ENCODE data around the gene ITM2B.
A peak's percentile ranks its signal among the peaks of the same experiment; 100 is the strongest.

The ITM2B gene

GRCh38 chr13:48260970-48261369 is 28.0 kb downstream of the ITM2B start:
- no peak for DNase-seq (ENCODE audit: low read depth)

- no peak for DNase-seq (ENCODE audit: low read depth)
Observed at GRCh38 chr13:48263196-48263595, 30.2 kb downstream of the ITM2B start.

- DNase-seq (ENCODE audit: low read depth), result no peak
Observed at GRCh38 chr13:48264058-48264457, 31.1 kb downstream of the ITM2B start.

- no peak for DNase-seq (ENCODE audit: low read depth)
Observed at GRCh38 chr13:48265217-48265815, 32.3 kb downstream of the ITM2B start.

GRCh38 chr13:48266150-48266549 is 33.1 kb downstream of the ITM2B start:
- DNase-seq (ENCODE audit: low read depth), result no peak

DNA sequence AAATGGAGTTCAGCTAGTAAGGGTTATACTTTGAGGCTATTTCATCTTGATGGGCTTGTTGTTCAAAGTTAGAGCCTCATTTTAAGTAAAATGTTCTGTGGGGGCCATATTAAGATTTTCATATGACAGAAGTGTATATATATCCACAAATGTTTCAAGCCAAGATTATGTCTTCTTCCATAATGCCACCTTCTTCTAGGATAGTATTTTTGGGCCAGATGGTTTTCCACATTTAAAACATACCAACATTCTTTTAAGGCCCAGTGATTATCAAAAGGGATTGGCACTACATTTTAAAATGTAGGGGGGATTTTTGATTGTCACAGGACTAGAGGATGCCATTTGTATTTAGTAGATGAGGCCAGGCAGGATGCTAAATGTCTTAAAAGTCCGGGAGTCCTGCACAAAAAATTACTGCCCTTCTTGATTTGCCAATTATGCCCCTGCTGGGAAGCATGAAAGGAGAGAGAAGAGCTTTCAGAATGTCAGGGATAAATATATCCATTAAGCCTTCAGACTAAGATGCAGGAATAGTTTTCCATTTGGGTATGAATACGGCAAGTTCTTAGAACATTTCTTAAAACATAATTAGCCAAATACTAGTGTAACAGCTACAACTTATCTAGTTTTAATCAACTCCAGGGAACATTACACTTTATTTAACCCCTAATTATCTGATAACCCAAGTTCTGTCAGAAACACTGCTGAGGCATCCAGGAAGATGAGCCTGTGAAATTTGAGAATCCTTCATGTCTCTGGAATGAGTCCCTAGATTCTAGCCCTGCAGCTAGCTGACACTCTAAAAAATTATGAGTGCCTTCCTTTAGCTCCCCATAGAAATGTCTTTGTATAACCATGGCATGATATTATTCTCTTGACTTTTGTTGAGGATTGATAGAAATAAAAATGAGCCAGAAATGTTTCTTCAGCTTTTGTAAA is 34.0 kb downstream of the ITM2B start:
- no peak for DNase-seq (ENCODE audit: low read depth)

DNA sequence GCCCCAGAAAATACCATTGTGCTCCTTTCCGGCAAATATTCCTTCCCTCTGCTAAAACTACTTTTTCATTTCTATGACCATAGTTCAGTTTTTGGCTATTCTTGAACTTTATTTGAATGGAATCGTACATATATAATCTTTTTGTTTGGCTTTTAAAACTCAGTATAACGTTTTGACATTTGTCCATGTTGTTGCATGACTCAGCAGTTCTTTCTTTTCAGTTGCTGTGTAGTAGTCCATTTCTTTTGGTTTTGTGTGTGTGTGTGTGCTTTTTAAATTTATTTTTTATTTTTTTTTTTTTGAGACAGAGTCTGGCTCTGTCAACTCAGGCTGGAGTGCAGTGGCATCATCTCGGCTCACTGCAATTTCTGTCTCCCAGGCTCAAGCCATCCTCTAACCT is 35.0 kb downstream of the ITM2B start:
- no peak for DNase-seq (ENCODE audit: low read depth)

DNA sequence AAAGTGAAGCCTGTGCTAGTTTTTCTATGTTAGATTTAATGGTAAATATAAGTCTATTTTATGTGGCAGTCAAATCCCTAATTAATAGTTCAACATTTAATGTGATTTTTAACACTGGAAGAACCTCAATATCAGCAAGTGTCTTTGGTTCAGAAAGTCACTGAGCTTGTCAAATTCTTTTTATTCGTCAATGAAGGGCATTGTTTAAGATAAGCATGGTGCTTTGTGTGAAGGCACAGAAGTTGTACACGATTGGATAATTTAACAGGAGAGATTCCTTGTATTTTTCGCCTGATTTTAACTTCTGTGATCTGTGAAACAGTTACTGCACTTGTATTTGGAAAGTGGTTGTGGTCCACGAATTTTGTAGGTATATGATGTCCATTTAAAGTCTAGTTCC is 40.3 kb downstream of the ITM2B start:
- DNase-seq (ENCODE audit: low read depth), result no peak

DNA sequence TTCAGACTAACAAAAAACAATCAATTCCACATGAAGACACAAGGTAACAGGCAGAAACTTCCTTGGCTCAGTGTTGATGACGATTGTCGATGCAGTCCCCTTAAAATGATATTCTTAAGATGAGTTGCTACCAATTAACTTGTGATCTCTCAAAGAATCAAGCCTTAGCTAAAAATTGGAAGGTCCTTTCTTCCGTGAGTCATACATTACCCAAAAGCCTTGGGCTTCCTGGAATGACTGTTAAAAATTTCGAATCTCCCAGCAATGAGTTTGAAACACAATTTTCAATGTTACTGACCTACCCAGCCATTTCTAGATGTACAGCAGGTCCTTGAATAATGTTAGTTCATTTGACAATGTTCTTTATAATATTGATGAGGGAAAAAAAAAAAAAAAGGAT is 42.5 kb downstream of the ITM2B start:
- no peak for DNase-seq (ENCODE audit: low read depth)

GRCh38 chr13:48278806-48279205 is 45.8 kb downstream of the ITM2B start:
- no peak for DNase-seq (ENCODE audit: low read depth)

- no peak for DNase-seq (ENCODE audit: low read depth)
Observed at GRCh38 chr13:48281556-48281955, 48.5 kb downstream of the ITM2B start.

DNA sequence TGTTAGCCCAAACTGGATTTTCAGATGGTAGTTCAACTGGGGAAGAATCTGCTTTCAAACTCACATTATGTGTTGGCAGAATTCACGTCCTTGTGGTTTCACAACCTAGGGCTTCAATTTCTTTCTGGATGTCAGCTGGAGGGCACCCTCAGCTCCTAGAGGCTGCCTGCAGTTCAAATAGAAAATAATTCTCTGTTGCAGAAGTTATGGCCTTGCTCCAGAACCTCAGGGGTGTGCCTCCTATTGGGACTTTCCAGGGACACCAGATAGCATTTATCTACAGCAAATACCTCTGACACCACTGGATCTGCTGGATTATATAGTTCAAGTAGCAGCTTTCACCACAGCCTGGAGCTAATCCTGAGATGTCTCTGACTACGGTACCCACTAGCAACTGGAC is 58.7 kb downstream of the ITM2B start:
- peak; percentile 40 for DNase-seq (ENCODE audit: low read depth)

DNA sequence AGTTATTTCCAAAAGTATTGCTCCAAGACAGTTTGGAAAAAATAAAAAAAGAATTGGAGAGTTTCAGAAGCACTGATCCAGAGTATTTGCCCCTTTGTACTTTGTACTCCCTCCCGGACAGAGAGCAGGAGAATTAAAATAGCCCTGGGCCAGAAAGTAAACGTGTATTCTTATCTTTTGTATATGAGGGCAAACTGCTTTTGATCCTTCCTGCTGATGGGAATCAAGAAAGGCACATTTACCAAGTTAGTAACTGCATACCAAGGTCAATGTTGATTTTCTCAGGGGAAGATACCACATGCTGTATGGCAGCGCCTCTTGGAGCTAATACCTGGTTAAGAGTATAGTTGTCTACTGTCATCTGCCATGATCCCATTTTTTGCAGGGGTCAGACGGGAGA is 59.6 kb downstream of the ITM2B start:
- no peak for DNase-seq (ENCODE audit: low read depth)

DNA sequence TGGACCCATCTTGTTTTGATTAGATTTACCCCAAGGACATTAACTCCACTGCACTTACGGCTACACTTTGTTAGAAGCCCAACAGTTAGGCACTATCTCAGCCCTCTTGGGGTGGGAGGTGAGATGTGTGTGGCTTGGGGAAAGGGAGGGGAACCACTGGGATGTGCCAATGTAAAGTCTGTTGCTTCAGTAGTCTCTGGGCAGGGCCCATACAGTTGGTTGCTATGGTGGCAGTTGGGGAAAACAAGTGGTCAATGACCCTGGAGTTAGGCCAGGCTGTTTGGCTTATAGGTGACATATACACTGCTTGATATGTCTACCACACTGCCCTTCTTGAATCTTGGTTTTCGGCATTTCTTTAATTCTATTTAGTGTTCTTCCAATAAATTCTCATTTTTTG is 61.6 kb downstream of the ITM2B start:
- no peak for DNase-seq (ENCODE audit: low read depth)

GRCh38 chr13:48295271-48295670 is 62.3 kb downstream of the ITM2B start:
- DNase-seq (ENCODE audit: low read depth), result no peak

- no peak for DNase-seq (ENCODE audit: low read depth)
Observed at GRCh38 chr13:48296528-48296927, 63.5 kb downstream of the ITM2B start.

DNA sequence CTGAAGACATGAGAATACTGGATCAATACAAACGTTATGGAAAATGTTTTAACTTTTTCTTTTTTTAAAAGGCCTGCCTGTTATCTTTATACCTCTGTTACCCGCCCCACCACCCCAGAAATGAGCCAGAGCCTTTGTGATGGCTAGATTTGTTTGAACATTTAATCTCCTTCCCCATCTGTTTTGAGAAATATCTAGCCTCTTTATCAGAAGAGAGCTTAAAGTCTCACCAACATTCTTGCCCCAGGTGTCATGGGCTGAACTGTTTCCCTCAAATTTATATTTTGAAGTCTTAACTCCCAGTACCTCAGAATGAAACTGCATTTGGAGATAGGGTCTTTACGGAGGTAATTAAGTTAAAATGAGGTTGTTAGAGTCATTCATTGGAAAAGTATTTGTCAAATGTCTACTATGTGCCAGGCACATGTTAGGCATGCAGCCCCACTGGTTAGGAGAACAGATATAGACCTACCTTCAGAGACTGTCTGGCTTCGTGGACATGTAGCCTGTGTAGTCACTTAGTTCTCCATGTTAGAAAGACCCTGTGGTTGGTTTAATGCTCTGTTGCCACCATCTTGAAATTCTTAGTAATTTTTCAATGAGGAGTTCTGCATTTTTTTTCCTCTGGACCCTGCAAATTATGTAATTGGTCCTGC is 64.3 kb downstream of the ITM2B start:
- DNase-seq (ENCODE audit: low read depth), result no peak

DNA sequence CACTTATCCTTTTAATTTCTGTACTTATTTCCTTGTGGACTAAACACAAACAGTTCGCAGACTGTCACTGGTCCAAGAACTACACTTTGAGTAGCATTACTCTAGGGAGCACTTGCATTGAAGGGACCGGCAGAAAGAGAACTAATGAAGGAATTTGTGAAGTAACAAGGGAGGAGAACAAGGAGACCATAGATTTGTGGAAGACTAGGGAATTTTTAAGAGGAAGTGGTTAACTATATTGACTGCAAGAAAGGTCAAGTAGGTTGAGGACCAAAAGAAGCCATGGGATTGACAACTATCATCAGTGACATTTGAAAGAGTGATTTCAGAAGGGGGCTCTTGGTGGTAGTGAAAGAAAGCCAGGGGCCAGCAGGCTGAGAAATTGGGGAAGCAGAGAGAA is 66.6 kb downstream of the ITM2B start:
- no peak for DNase-seq (ENCODE audit: low read depth)

- DNase-seq (ENCODE audit: low read depth), result peak; percentile 30
Observed at GRCh38 chr13:48302871-48303358, 69.9 kb downstream of the ITM2B start.

GRCh38 chr13:48303359-48304142 is 70.5 kb downstream of the ITM2B start, which contains the start of gene RB1:
TSS of gene RB1 (plus strand) at chr13:48303751. CDS start at chr13:48303913, 162 bp downstream.
- peak; percentile 90 for DNase-seq (ENCODE audit: low read depth)

GRCh38 chr13:48304143-48304876 is 71.3 kb downstream of the ITM2B start:
- DNase-seq (ENCODE audit: low read depth), result peak; percentile 42
